Right atrium auricular region (tissue), 2 donors: Measurements from ENCODE around the gene POP7. TPM values are rescaled to one million over a fixed set of nuclear protein-coding genes. Genes with fewer than 3 reads are reported as not detected.

Experiments
- DNase-seq: peaks from one replicate; pipeline ENCODE4 v3.0.0-alpha.2; 2019; ENCODE audit warnings: low spot score
- H3K27ac ChIP-seq, 2 donors: fragments of 200-600 bp; sonication (generic); 1 replicate in 1 of 2; 2 replicates in 1 of 2; pipeline ENCODE4 v1.5.1; 2016 to 2019
- H3K27me3 ChIP-seq, 2 donors: fragments of 200-600 bp; sonication (generic); one replicate each; pipeline versions ENCODE4 v1.5.1 to v1.6.0; 2017 to 2019
- H3K36me3 ChIP-seq: fragments of 200-600 bp; sonication (generic); one replicate; pipeline ENCODE4 v1.5.1; 2016
- H3K4me1 ChIP-seq, 2 donors: fragments of 200-600 bp; sonication (generic); one replicate each; pipeline versions ENCODE4 v1.5.1 to v1.6.0; 2017 to 2019
- H3K4me3 ChIP-seq, 2 donors: fragments of 200-600 bp; sonication (generic); 1 replicate in 1 of 2; 2 replicates in 1 of 2; pipeline ENCODE4 v1.5.1; 2017 to 2019; ENCODE audit warnings: mild to moderate bottlenecking in 1 of 2, moderate library complexity in 1 of 2
- H3K9me3 ChIP-seq, 2 donors: fragments of 200-600 bp; sonication (generic); one replicate each; pipeline ENCODE4 v1.5.1; 2019
- total RNA-seq, 2 donors: library from RNA; depleted of rRNA; stranded (reverse); fragments of >200 nt; gene quantifications; one replicate each; pipeline ENCODE4 v1.1.0, GENCODE V29; 2016
- TF ChIP-seq, protein P1 (sequence below), 2 donors: fragments of 200-600 bp; sonication (generic); IDR thresholded peaks; one replicate each; pipeline ENCODE4 v1.5.1; 2019; ENCODE audit warnings: antibody characterized with exemption in 2 of 2

Gene POP7
- total RNA-seq, 2 donors from 2014 or later = 19.1 to 28.7 TPM

GRCh38 chr7:100726996-100727761 is 21.3 kb downstream of the POP7 start:
- Histone ChIP-seq H3K4me3 (no peak overlapping the region), H3K4me1 (no peaks in the 10 kb centered on the region), H3K27ac (no peak overlapping the region), H3K36me3 (no peaks in the 10 kb centered on the region), H3K9me3 (no peaks in the 10 kb centered on the region), H3K27me3 (no peaks in the 10 kb centered on the region)
- TF ChIP-seq, protein P1, sequence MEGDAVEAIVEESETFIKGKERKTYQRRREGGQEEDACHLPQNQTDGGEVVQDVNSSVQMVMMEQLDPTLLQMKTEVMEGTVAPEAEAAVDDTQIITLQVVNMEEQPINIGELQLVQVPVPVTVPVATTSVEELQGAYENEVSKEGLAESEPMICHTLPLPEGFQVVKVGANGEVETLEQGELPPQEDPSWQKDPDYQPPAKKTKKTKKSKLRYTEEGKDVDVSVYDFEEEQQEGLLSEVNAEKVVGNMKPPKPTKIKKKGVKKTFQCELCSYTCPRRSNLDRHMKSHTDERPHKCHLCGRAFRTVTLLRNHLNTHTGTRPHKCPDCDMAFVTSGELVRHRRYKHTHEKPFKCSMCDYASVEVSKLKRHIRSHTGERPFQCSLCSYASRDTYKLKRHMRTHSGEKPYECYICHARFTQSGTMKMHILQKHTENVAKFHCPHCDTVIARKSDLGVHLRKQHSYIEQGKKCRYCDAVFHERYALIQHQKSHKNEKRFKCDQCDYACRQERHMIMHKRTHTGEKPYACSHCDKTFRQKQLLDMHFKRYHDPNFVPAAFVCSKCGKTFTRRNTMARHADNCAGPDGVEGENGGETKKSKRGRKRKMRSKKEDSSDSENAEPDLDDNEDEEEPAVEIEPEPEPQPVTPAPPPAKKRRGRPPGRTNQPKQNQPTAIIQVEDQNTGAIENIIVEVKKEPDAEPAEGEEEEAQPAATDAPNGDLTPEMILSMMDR (IDR thresholded peaks at IDR 0.05) = no peak
- no peak for DNase-seq

DNA sequence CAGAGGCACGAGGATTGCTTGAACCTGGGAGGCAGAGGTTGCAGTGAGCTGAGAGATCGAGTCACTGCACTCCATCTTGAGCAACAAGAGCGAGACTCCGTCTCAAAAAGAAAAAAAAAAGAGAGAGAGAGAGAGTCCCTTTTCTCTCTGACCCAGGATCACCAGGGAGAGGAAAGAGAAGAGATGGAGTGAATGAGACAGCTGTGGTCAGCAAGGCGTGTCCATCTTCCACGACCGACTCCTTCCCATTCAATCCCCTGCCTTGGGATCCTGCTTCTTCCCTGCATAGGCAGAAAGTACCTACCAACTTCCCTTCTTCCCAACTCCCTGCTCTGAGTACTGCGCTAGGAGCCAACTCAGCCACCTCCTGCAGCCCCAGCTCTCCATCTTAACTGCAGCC is 22.3 kb downstream of the POP7 start:
- Histone ChIP-seq H3K4me3 (no peak overlapping the region), H3K27me3 (no peaks in the 10 kb centered on the region), H3K36me3 (no peaks in the 10 kb centered on the region), H3K9me3 (no peaks in the 10 kb centered on the region), H3K27ac (no peak overlapping the region), H3K4me1 (no peaks in the 10 kb centered on the region)
- no peak for DNase-seq
- TF ChIP-seq, protein P1 (IDR thresholded peaks at IDR 0.05) = no peak

DNA sequence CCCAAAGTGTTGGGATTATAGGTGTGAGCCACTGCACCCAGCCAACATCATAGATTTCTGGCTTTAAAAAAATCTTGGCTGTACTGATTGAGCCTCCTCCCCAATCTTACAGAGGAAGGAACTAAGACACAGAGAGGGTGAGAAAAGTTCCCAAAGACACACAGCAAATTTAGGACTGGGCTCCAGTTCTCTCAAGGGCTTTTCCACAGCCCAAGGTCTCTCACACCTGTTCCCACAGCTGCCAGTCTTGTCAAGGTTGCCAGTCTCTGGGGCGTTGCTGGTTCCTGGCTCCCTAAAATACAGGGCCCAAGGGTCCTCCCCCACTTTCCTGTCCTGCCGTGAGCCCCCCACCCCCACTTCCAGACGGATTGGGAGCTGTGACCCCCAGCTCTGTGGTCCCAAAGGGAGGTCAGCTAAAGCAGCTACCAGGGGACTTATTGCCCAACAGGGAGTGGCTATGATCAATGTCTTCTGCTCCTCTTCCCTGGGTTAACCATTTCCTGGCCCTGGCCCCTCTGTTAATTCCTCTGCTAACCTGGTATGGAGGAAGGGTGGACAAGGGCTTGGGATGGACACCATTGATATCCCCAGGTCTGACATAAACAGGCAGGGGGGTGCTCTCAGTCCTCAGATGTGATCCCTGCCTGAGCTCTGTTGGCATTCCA is 24.3 kb downstream of the POP7 start:
- H3K36me3 ChIP-seq = no peaks in the 10 kb centered on the region
- no peak for DNase-seq
- no peaks in the 10 kb centered on the region for H3K27me3 ChIP-seq
- no peak overlapping the region for H3K27ac ChIP-seq
- TF ChIP-seq, protein P1 (IDR thresholded peaks at IDR 0.05) = no peak
- H3K4me1 ChIP-seq = no peaks in the 10 kb centered on the region
- no peak overlapping the region for H3K4me3 ChIP-seq
- no peaks in the 10 kb centered on the region for H3K9me3 ChIP-seq

GRCh38 chr7:100731937-100732636 is 26.2 kb downstream of the POP7 start:
- Histone ChIP-seq H3K27ac (no peak overlapping the region), H3K27me3 (no peaks in the 10 kb centered on the region), H3K9me3 (no peaks in the 10 kb centered on the region)

DNA sequence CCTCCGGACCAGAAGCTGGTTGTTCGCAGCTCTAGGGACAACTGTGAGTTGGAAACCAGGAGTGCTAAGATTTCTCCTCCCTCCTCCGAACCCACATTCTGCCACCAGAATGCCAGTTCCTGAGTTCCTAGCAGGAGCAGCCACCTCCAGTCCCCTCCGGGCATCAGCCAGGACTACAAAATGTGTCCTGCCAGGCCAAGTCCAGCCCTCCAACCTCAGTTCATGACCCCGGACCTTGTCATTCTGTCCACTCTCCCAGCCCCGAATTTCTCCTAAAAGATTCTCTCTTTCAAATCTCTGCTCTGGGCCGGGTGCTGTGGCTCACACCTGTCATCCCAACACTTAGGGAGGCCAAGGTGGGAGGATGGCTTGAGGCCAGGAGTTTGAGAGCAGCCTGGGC is 29.8 kb downstream of the POP7 start:
- Histone ChIP-seq H3K27me3 (no peaks in the 10 kb centered on the region), H3K9me3 (no peaks in the 10 kb centered on the region)
- TF ChIP-seq, protein P1 (IDR thresholded peaks at IDR 0.05) = no peak

More at GRCh38 chr7:100731937-100732636, 26.2 kb downstream of the POP7 start:
- H3K36me3 ChIP-seq = no peaks in the 10 kb centered on the region
- H3K4me1 ChIP-seq = no peaks in the 10 kb centered on the region
- TF ChIP-seq, protein P1 (IDR thresholded peaks at IDR 0.05) = no peak
- DNase-seq = no peak
- H3K4me3 ChIP-seq = no peak overlapping the region

More for the DNA sequence above, 29.8 kb downstream of the POP7 start:
- no peak for DNase-seq
- Histone ChIP-seq H3K4me1 (no peaks in the 10 kb centered on the region), H3K4me3 (no peak overlapping the region), H3K27ac (no peak overlapping the region), H3K36me3 (no peaks in the 10 kb centered on the region)
